ENCODE data around the gene INAFM2. TPM values are rescaled to one million over a fixed set of nuclear protein-coding genes. Genes with fewer than 3 reads are reported as not detected.

The INAFM2 gene
- 1 to 10 TPM in 4 of 6 donors, under 1 TPM in 2; 0.32 to 3.4 (median 1.4) TPM for polyA plus RNA-seq (ENCODE audit: low read depth in 6 of 6)

DNA sequence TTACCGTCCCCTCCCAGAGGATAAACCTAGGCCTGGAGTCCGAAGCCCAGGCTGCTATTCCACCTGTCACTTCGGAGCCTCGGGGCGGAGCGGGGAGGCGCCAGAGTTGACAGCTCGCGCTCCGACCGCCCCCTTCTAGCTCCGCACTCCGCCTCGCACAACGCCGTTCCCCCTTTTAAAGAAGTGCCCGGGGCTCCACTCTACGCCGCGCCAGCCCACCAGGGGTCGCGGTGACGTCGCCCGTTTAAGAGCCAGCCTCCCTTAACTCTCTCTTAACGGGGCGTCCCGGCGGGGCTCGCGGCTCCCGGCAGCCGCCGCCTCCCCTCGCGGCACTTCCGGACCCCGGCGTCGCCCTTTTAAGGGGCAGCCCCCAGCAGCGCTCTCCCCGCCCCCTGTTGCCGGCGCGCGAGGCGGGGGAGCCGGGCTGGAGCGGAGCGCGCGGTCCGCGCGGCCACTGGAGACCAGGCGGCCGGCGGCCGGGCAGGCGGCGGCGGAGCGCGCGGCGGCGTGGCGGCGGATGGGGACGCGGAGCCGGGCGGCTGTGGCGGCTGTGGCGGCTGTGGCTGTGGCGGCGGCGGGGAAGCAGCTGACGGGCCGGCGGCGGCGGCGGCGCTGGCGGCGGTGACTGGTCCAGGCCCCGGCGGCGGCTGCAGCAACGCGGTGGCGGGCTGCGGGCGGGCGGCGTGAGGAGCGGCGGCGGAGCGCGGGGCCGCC is at the start of gene INAFM2:
Gene INAFM2 (plus strand): TSS at position 454 of the 714 bp plus-strand sequence. CDS start 364 bp downstream, outside the sequence.
- H3K9me3 Mint-ChIP-seq: no peaks in the 10 kb centered on the region
- H3K27ac Mint-ChIP-seq: peak within 1 kb of the TSS in 3 of 6 donors; percentile 42 to 90 (median 57)
- DNase-seq (peak; percentile 90), ATAC-seq (ENCODE audit: low read depth in 2 of 2) (peak; percentile 86 to 90)
- peaks cover 20 to 49% (median 31%) of the 10 kb centered on the region in 3 donors for H3K4me1 Mint-ChIP-seq
- H3K4me3 Mint-ChIP-seq: peak within 1 kb of the TSS; percentile 74 to 93 (median 88)
- no peaks in the 10 kb centered on the region for H3K27me3 Mint-ChIP-seq
- no peaks in the 10 kb centered on the region for H3K36me3 Mint-ChIP-seq

DNA sequence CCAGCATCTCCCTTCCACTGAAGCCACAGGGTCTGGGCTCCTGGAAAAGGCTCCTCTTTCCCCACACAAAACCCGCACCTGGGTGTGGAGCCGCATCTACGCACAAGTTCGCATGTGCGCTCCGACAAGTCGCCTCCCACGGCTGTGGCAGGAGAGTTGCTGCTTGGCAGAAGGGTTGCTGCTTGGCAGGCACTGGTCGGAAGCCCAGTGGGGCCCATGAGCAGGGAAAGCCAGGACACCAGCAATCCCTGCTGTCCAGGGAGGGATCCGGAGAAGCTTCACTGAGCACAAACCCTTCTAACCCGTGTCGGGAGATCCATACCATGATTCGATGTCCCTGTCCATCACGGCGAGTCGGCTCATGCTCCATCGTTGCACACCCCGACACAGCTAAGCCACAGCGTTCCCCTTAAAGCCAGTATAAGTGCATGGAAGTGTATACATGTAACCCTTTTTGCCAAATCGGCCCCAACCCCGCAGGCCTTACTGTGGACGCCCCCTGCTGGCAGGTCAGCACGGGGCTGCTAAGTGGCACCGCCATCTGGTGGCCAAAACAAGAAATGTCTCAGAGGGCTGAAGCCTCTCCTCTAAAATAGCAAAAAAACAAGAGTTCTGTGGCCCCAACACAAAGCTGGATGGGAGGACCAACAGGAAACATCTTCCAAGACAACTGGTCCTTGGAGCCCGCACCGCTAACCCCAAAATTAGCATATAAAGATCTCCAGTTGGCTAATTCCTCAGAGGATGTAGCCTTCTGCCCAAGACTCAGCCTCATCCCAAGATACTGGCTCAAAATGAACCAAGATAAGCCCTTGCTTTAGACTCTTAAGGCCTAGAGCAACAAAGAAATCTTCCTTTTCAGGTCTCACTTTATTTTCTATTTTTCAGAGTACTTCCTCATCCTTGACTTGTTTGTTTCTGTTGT is 48.9 kb upstream of the INAFM2 start:
- Mint-ChIP-seq H3K36me3 (no peaks in the 10 kb centered on the region), H3K9me3 (no peaks in the 10 kb centered on the region), H3K27me3 (peaks cover 9 to 37% (median 32%) of the 10 kb centered on the region in 3 donors), H3K4me3 (peak overlapping the region in 1 of 8 donors; percentile 47), H3K4me1 (peaks cover 13 to 25% (median 23%) of the 10 kb centered on the region in 3 donors), H3K27ac (peak overlapping the region in 4 of 6 donors; percentile 39 to 82 (median 70))
- ATAC-seq (ENCODE audit: low read depth in 2 of 2) (peak; percentile 77 to 80), DNase-seq (peak; percentile 84)

DNA sequence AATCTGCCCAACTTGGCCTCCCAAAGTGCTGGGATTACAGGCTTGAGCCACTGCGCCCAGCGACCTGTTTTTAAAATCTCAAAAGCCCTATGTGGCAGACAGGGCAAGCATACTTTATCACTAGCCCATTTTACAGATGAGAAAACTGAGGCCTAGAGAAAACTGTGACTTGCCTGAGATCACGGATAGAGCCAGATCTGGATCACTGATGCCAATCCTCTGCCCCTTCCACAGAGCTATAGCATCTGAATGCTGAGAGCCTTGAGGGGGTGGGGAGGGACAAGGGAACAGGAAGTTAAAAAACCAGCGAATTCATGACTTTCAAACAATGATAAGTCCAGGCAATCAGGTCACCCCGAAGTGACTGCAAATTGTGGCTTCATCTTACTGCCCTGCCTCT is 48.0 kb upstream of the INAFM2 start:
- H3K27ac Mint-ChIP-seq: no peak overlapping the region
- H3K27me3 Mint-ChIP-seq: peaks cover 13 to 42% (median 36%) of the 10 kb centered on the region in 3 donors
- H3K36me3 Mint-ChIP-seq: no peaks in the 10 kb centered on the region
- no peak overlapping the region for H3K4me3 Mint-ChIP-seq
- no peaks in the 10 kb centered on the region for H3K9me3 Mint-ChIP-seq
- DNase-seq: no peak
- no peak for ATAC-seq (ENCODE audit: low read depth in 2 of 2)
- peaks cover 13 to 25% (median 23%) of the 10 kb centered on the region in 3 donors for H3K4me1 Mint-ChIP-seq

GRCh38 chr15:40275954-40276353 is 47.5 kb upstream of the INAFM2 start:
- Mint-ChIP-seq H3K4me1 (peaks cover 15 to 26% (median 23%) of the 10 kb centered on the region in 3 donors), H3K36me3 (no peaks in the 10 kb centered on the region), H3K27ac (no peak overlapping the region), H3K9me3 (no peaks in the 10 kb centered on the region), H3K27me3 (peaks cover 14 to 47% (median 41%) of the 10 kb centered on the region in 3 donors), H3K4me3 (no peak overlapping the region)
- DNase-seq (no peak), ATAC-seq (ENCODE audit: low read depth in 2 of 2) (no peak)

DNA sequence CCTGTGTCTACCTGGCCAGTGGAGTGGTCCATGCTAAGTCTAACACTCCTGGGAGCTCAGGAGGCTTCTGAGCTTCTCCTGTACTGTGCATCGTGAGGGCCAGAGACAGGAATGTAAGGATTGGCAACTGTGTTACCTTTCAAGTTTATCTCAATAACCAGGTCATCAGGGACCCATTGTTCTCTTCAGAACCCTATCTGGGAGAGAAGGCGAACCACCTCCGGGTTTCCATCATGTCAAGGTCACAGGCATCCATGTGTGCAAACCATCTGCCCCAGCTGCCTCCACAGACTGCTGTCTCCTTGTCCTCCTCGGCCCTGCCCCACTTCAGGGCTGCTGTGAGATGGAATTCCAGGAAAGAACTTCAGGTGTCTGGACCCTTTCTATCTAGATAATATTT is 46.6 kb upstream of the INAFM2 start:
- Mint-ChIP-seq H3K9me3 (no peaks in the 10 kb centered on the region), H3K27me3 (peaks cover 14 to 51% (median 45%) of the 10 kb centered on the region in 3 donors), H3K36me3 (no peaks in the 10 kb centered on the region), H3K27ac (peak overlapping the region in 1 of 6 donors; percentile 53), H3K4me3 (peak overlapping the region in 1 of 8 donors; percentile 15), H3K4me1 (peaks cover 19 to 28% (median 23%) of the 10 kb centered on the region in 3 donors)
- DNase-seq (no peak), ATAC-seq (ENCODE audit: low read depth in 2 of 2) (no peak)

GRCh38 chr15:40277471-40277870 is 46.0 kb upstream of the INAFM2 start:
- no peak for ATAC-seq (ENCODE audit: low read depth in 2 of 2)
- H3K36me3 Mint-ChIP-seq: no peaks in the 10 kb centered on the region
- H3K27me3 Mint-ChIP-seq: peaks cover 14 to 51% (median 45%) of the 10 kb centered on the region in 3 donors
- peak overlapping the region in 4 of 8 donors; percentile 20 to 63 (median 29) for H3K4me3 Mint-ChIP-seq
- peaks cover 19 to 28% (median 23%) of the 10 kb centered on the region in 3 donors for H3K4me1 Mint-ChIP-seq
- H3K9me3 Mint-ChIP-seq: no peaks in the 10 kb centered on the region
- no peak for DNase-seq
- H3K27ac Mint-ChIP-seq: no peak overlapping the region

- Mint-ChIP-seq H3K4me3 (no peak overlapping the region), H3K9me3 (no peaks in the 10 kb centered on the region), H3K4me1 (peaks cover 19 to 28% (median 23%) of the 10 kb centered on the region in 3 donors), H3K27ac (no peak overlapping the region), H3K36me3 (no peaks in the 10 kb centered on the region), H3K27me3 (peaks cover 14 to 51% (median 45%) of the 10 kb centered on the region in 3 donors)
- DNase-seq (no peak), ATAC-seq (ENCODE audit: low read depth in 2 of 2) (no peak)
These were observed 45.5 kb upstream of the INAFM2 start for GRCh38 chr15:40278026-40278425.

DNA sequence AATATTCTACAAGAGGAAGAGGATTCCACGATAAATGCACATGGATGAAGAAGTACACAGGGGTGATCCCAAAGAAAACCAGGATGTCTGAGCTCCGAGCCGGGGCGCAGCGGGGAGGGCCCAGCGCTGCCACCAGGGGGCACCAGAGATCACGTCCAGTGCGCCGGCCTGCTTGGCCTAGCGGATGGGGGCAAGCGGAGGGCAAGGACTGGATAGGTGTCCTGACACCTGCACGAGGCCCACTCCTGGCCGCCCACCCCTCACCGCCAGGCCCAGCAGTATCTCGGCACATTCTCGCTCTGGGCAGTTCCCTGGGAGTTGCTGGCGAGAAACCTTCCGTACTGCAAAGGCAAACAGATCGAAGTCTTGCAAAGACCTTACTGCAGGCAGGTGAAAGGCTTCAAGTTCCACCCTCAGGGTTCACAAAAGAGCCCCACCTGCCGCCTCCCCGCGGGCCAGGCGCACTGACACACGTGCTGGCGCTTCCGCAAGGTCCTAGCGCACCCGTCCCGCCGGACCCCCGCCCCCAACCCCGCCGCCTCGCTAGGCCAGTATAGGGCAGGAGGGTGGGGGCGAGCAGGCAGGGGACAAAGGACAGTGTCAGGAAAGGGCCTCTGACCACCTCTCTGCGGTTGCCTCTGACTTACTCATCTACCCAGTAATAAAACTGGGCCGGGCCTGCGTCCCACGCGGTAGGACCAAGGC is 43.9 kb upstream of the INAFM2 start:
- H3K4me3 Mint-ChIP-seq: peak overlapping the region in 2 of 8 donors; percentile 9 to 41
- H3K4me1 Mint-ChIP-seq: peaks cover 19 to 27% (median 26%) of the 10 kb centered on the region in 3 donors
- peak overlapping the region in 1 of 6 donors; percentile 83 for H3K27ac Mint-ChIP-seq
- H3K27me3 Mint-ChIP-seq: peaks cover 14 to 51% (median 45%) of the 10 kb centered on the region in 3 donors
- H3K9me3 Mint-ChIP-seq: no peaks in the 10 kb centered on the region
- ATAC-seq (ENCODE audit: low read depth in 2 of 2) (no peak), DNase-seq (peak; percentile 55)
- no peaks in the 10 kb centered on the region for H3K36me3 Mint-ChIP-seq

- peak overlapping the region in 6 of 8 donors; percentile 37 to 73 (median 66) for H3K4me3 Mint-ChIP-seq
- peaks cover 14 to 51% (median 45%) of the 10 kb centered on the region in 3 donors for H3K27me3 Mint-ChIP-seq
- H3K36me3 Mint-ChIP-seq: no peaks in the 10 kb centered on the region
- no peak for DNase-seq
- peaks cover 19 to 24% (median 23%) of the 10 kb centered on the region in 3 donors for H3K4me1 Mint-ChIP-seq
- no peak for ATAC-seq (ENCODE audit: low read depth in 2 of 2)
- H3K27ac Mint-ChIP-seq: peak overlapping the region in 1 of 6 donors; percentile 16
- no peaks in the 10 kb centered on the region for H3K9me3 Mint-ChIP-seq
These were observed 43.0 kb upstream of the INAFM2 start for GRCh38 chr15:40280260-40281056.

DNA sequence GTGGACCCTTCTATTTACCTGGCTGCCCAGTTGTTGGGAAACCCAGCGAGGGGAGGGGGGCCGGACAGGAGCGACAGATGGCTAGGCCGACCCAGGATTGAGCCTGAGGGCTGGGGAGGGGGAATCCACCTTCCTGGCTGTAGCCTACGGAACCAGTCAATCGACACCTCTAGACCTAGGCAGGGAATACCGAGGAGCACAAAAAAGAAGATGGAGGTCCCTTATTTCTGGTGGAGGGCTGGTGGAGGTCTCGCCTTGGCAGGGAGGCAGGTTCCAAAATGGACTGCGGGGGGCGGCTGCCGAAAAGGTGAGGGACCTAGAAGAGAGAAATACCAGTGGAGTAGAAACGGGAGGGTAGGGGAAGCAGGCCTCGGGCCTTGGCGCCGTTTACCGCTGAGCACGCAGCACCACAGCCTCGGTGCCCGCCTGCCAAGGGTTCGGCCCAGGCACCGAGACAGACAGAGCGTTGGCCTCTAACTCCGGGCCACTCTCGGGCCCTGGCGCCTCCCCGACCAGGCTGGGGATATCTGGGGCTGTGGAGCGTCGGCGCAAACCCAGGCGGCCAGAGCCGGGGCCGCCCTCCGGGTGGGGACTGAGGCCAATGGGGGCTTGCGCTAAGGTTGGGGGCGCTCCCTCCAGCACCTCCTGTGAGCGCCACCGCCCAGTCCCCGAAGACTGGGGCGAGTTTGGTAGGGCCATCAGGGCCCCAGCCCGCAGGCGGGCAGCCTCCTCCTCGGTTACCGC is 42.3 kb upstream of the INAFM2 start:
- Mint-ChIP-seq H3K27ac (no peak overlapping the region), H3K9me3 (no peaks in the 10 kb centered on the region), H3K4me1 (peaks cover 19 to 24% (median 23%) of the 10 kb centered on the region in 3 donors), H3K27me3 (peaks cover 14 to 46% (median 44%) of the 10 kb centered on the region in 3 donors), H3K36me3 (no peaks in the 10 kb centered on the region), H3K4me3 (peak overlapping the region in 7 of 8 donors; percentile 47 to 78 (median 67))
- ATAC-seq (ENCODE audit: low read depth in 2 of 2) (no peak), DNase-seq (no peak)

GRCh38 chr15:40281801-40282146 is 41.7 kb upstream of the INAFM2 start:
- Mint-ChIP-seq H3K36me3 (no peaks in the 10 kb centered on the region), H3K9me3 (no peaks in the 10 kb centered on the region), H3K4me1 (peaks cover 19 to 21% (median 20%) of the 10 kb centered on the region in 3 donors), H3K27me3 (peaks cover 14 to 41% (median 39%) of the 10 kb centered on the region in 3 donors), H3K4me3 (no peak overlapping the region), H3K27ac (no peak overlapping the region)
- no peak for DNase-seq
- no peak for ATAC-seq (ENCODE audit: low read depth in 2 of 2)

Measured in naive B cell (primary cell).